HCT116 (cell line): ENCODE measurements around the gene RNF208. TPM values are rescaled to one million over a fixed set of nuclear protein-coding genes. Genes with fewer than 3 reads are reported as not detected.

Source experiments
- ATAC-seq: fragments of 200-7000 bp; cut with Tn5 transposase; 2 replicates; pipeline ENCODE4 v1.9.1; 2020; ENCODE audit warnings: mild to moderate bottlenecking, moderate library complexity
- BruUV-seq: library from RNA; stranded (reverse); fragments of 400-500 nt; replicated peaks from 2 replicates; lab custom pipeline; 2021; lab: Mats Ljungman, UMichigan
- CTCF ChIA-PET: fragments of 300-600 bp; sonication (Branson Sonifier 250); formaldehyde crosslinking; loops from one replicate; lab custom pipeline; 2021; ENCODE audit warnings: antibody characterized with exemption; lab: Charles Lee
- POLR2A ChIA-PET: fragments of 300-600, 350-600 bp; sonication (Branson Sonifier 250); formaldehyde crosslinking; loops from one replicate; lab custom pipeline; 2021; ENCODE audit warnings: antibody characterized with exemption; lab: Charles Lee
- RAD21 ChIA-PET, 2 experiments: fragments of 300-600 bp; sonication (Branson Sonifier 250); formaldehyde crosslinking; loops; one replicate each; lab custom pipeline; 2023; ENCODE audit warnings: low total read pairs in 2 of 2; ENCODE audit not compliant: uncharacterized antibody in 2 of 2, unreplicated experiment in 2 of 2, low non-redundant PET in 1 of 2; lab: Charles Lee
- DNase-seq: peaks from one replicate; pipeline ENCODE4 v3.0.0-alpha.2; 2010; ENCODE audit warnings: low read depth, low spot score
- H2AFZ ChIP-seq: fragments of 200-600 bp; shearing (Covaris generic), sonication (generic); 2 replicates; pipeline ENCODE4 v1.6.1; 2017; ENCODE audit warnings: low read depth, mixed run types, mixed read lengths, antibody characterized with exemption, low read length; ENCODE audit not compliant: poor library complexity, severe bottlenecking
- H3K27ac ChIP-seq: 2 replicates; pipeline ENCODE4 v1.5.1; 2012; ENCODE audit warnings: low read depth, low read length
- H3K27me3 ChIP-seq: fragments of 200-600 bp; sonication (generic); 2 replicates; pipeline ENCODE4 v1.6.1; 2016; ENCODE audit warnings: mixed run types, low read length, mixed read lengths; ENCODE audit not compliant: insufficient read depth
- H3K36me3 ChIP-seq, 2 experiments: fragments of 200-500 bp in 1 of 2; fragments of 200-600 bp in 1 of 2; sonication (Bioruptor generic) in 1 of 2; sonication (generic) in 1 of 2; 2 replicates each; pipeline versions ENCODE4 v1.5.1 to v1.6.1; 2014 to 2016; ENCODE audit warnings: low read length in 2 of 2, inconsistent platforms in 1 of 2, mixed read lengths in 1 of 2, mixed run types in 1 of 2; ENCODE audit not compliant: insufficient read depth in 2 of 2, control insufficient read depth in 1 of 2
- H3K4me1 ChIP-seq, 2 experiments: fragments of 200-600 bp in 1 of 2; sonication (generic) in 1 of 2; 2 replicates each; pipeline versions ENCODE4 v1.5.1 to v1.6.1; 2012 to 2017; ENCODE audit warnings: low read length in 2 of 2, inconsistent platforms in 1 of 2, mild to moderate bottlenecking in 1 of 2, mixed read lengths in 1 of 2, mixed run types in 1 of 2, moderate library complexity in 1 of 2; ENCODE audit not compliant: insufficient read depth in 2 of 2, control insufficient read depth in 1 of 2
- H3K4me2 ChIP-seq: fragments of 200-600 bp; sonication (generic); 2 replicates; pipeline ENCODE4 v1.6.1; 2017; ENCODE audit warnings: mixed run types, low read length, mixed read lengths
- H3K4me3 ChIP-seq, 2 experiments: fragments of 200-600 bp in 1 of 2; sonication (generic) in 1 of 2; replicated peaks in 1 of 2; 2 replicates each; pipeline ENCODE4 v1.5.1; 2011 to 2016; ENCODE audit warnings: low read length in 2 of 2, control low read depth in 1 of 2, low read depth in 1 of 2, mild to moderate bottlenecking in 1 of 2, mixed read lengths in 1 of 2, mixed run types in 1 of 2
- H3K79me2 ChIP-seq: fragments of 200-600 bp; sonication (generic); 2 replicates; pipeline ENCODE4 v1.6.1; 2017; ENCODE audit warnings: mild to moderate bottlenecking, mixed run types, low read length, moderate library complexity, mixed read lengths; ENCODE audit not compliant: insufficient read depth
- H3K9ac ChIP-seq: fragments of 200-600 bp; sonication (generic); 2 replicates; pipeline ENCODE4 v1.6.1; 2016; ENCODE audit warnings: low read length, mixed read lengths
- H3K9me2 ChIP-seq: fragments of 200-600 bp; sonication (generic), shearing (Covaris generic); 2 replicates; pipeline ENCODE4 v1.6.1; 2017; ENCODE audit warnings: mixed run types, mild to moderate bottlenecking, moderate library complexity; ENCODE audit not compliant: insufficient read depth
- H3K9me3 ChIP-seq, 2 experiments: fragments of 200-500 bp in 1 of 2; fragments of 200-600 bp in 1 of 2; sonication (Bioruptor generic) in 1 of 2; sonication (generic) in 1 of 2; 2 replicates each; pipeline ENCODE4 v1.6.1; 2014 to 2017; ENCODE audit warnings: low read length in 2 of 2, mixed read lengths in 2 of 2, inconsistent platforms in 1 of 2, low read depth in 1 of 2, mild to moderate bottlenecking in 1 of 2, mixed run types in 1 of 2, moderate library complexity in 1 of 2; ENCODE audit not compliant: control insufficient read depth in 1 of 2, insufficient read depth in 1 of 2
- H4K20me1 ChIP-seq: fragments of 200-600 bp; sonication (generic), shearing (Covaris generic); 2 replicates; pipeline ENCODE4 v1.6.1; 2017; ENCODE audit warnings: mixed run types, mild to moderate bottlenecking, moderate library complexity; ENCODE audit not compliant: insufficient read depth
- EZH2phosphoT487 ChIP-seq: fragments of 200-600 bp; IDR thresholded peaks from 2 replicates; pipeline ENCODE4 v1.6.1; 2018; ENCODE audit warnings: antibody characterized with exemption, borderline replicate concordance
- FOSL1 ChIP-seq: IDR thresholded peaks from 2 replicates; pipeline ENCODE4 v1.6.1; 2012; ENCODE audit warnings: low read depth
- POLR2AphosphoS5 ChIP-seq: IDR thresholded peaks from 2 replicates; pipeline ENCODE4 v1.6.1; 2011; ENCODE audit warnings: mild to moderate bottlenecking, low read depth, low read length, moderate library complexity
- intact Hi-C: fragments of 100-400 bp; cut with micrococcal nuclease; formaldehyde crosslinking; loops from 2 replicates; pipeline ENCODE4 v1.10.0; 2022
- total RNA-seq: library from RNA; stranded (reverse); gene quantifications from one replicate; pipeline ENCODE4 v1.2.1, GENCODE V29; 2021; ENCODE audit not compliant: unreplicated experiment
- TF ChIP-seq, protein P1 (sequence below): IDR thresholded peaks from 2 replicates; pipeline ENCODE4 v1.6.1; 2011; ENCODE audit warnings: mild to moderate bottlenecking, low read length, moderate library complexity; ENCODE audit not compliant: insufficient replicate concordance; ENCODE audit errors: extremely low read depth
- TF ChIP-seq, protein P2 (sequence below), 3 experiments: fragments of 200-600 bp in 1 of 3; sonication (generic) in 1 of 3; IDR thresholded peaks in 2 of 3; conservative IDR thresholded peaks in 1 of 3; 2 replicates each; pipeline ENCODE4 v1.5.1; 2012 to 2017; ENCODE audit warnings: low read depth in 2 of 3, low read length in 2 of 3, antibody characterized with exemption in 1 of 3, borderline replicate concordance in 1 of 3, control low read depth in 1 of 3, mild to moderate bottlenecking in 1 of 3, mixed read lengths in 1 of 3, mixed run types in 1 of 3, moderate library complexity in 1 of 3; ENCODE audit not compliant: insufficient read depth in 1 of 3

Gene RNF208
- total RNA-seq, 1 experiment from 2014 or later: 26.1 TPM

DNA sequence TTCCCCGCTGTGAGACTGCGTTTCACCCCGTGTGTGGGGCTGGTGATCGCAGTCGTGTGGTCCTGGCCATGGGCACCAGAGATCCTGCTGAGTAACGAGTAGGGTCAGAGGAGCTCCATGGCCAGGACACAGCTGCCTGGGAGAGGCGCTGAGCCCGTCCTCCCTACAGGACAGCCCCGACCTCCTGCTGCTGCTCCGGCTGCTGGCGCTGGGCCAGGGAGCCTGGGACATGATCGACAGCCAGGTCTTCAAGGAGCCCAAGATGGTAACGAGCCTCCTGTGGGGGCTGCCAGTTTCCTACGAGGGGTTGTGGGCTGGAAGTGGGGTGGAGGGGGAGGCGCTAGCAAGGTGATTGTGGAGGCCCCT is 44.1 kb upstream of the RNF208 start:
- CTCF ChIA-PET: no interaction called here
- H3K79me2 ChIP-seq: peaks cover 6% of the 10 kb centered on the region; the same call in 1 of the 2 replicates

DNA sequence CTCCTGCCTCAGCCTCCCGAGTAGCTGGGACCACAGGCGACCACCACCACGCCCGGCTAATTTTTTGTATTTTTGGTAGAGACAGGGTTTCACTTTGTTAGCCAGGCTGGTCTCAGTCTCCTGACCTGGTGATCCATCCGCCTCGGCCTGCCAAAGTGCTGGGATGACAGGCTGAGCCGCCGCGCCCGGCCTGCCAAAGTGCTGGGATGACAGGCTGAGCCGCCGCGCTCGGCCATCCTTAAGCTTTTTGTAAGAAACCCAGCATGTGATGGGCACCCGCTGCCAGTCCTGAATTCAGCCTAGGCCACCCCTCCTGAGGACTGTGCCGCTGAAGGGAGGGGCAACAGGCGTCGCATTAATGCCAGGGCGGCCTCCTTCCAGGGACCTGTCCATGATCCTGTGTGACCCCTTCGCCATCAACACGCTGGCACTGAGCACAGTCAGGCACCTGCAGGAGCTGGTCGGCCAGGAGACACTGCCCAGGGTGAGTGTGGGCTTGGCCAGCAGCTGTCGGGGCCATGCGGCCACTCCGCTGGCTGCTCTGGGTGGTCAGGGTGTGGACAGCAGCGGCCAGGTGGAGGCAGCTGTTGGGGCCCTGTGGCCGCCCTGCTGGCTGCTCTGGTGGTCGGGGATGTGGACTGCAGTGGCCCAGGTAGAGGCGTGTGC is 43.6 kb upstream of the RNF208 start:
- ChIA-PET CTCF (no interaction called here), POLR2A (interaction anchor here (1.3 kb wide), 1 partner anchor 11 kb away, joined by 4 read pairs; the partner anchor contains the start of gene TOR4A)
- H3K9ac ChIP-seq: no peak overlapping the region

More for the DNA sequence above, 44.1 kb upstream of the RNF208 start:
- H3K9me2 ChIP-seq: no peaks in the 10 kb centered on the region
- ChIA-PET POLR2A (no interaction called here), RAD21 (no interaction called here)
- H2AFZ ChIP-seq: no peak overlapping the region
- no TSS peak for BruUV-seq
- H4K20me1 ChIP-seq: no peaks in the 10 kb centered on the region
- H3K9me3 ChIP-seq: no peaks in the 10 kb centered on the region
- peaks cover 12 to 29% of the 10 kb centered on the region in 2 experiments; a peak in 3 of 4 replicates for H3K36me3 ChIP-seq
- DNase-seq: no peak
- no peak overlapping the region for H3K9ac ChIP-seq
- H3K4me1 ChIP-seq: no peaks in the 10 kb centered on the region
- H3K4me2 ChIP-seq: no peak overlapping the region
- intact Hi-C loops: no loop called here
- H3K4me3 ChIP-seq: no peak overlapping the region
- no peak overlapping the region for H3K27ac ChIP-seq
- no peak for ATAC-seq
- TF ChIP-seq, protein P1, sequence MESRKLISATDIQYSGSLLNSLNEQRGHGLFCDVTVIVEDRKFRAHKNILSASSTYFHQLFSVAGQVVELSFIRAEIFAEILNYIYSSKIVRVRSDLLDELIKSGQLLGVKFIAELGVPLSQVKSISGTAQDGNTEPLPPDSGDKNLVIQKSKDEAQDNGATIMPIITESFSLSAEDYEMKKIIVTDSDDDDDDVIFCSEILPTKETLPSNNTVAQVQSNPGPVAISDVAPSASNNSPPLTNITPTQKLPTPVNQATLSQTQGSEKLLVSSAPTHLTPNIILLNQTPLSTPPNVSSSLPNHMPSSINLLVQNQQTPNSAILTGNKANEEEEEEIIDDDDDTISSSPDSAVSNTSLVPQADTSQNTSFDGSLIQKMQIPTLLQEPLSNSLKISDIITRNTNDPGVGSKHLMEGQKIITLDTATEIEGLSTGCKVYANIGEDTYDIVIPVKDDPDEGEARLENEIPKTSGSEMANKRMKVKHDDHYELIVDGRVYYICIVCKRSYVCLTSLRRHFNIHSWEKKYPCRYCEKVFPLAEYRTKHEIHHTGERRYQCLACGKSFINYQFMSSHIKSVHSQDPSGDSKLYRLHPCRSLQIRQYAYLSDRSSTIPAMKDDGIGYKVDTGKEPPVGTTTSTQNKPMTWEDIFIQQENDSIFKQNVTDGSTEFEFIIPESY: no peak
- no peak for TF ChIP-seq EZH2phosphoT487
- no peak for TF ChIP-seq FOSL1
- TF ChIP-seq POLR2AphosphoS5: no peak
- no peaks in the 10 kb centered on the region for H3K27me3 ChIP-seq

More for the DNA sequence above, 43.6 kb upstream of the RNF208 start:
- H3K4me1 ChIP-seq: no peaks in the 10 kb centered on the region
- DNase-seq (no peak), ATAC-seq (no peak)
- no peak overlapping the region for H3K4me3 ChIP-seq
- intact Hi-C loops: no loop called here
- H2AFZ ChIP-seq: no peak overlapping the region
- BruUV-seq: no TSS peak
- RAD21 ChIA-PET: no interaction called here
- H3K36me3 ChIP-seq: peaks cover 12 to 29% of the 10 kb centered on the region in 2 experiments; a peak in 3 of 4 replicates
- no peaks in the 10 kb centered on the region for H3K9me2 ChIP-seq
- peaks cover 6% of the 10 kb centered on the region; the same call in 1 of the 2 replicates for H3K79me2 ChIP-seq
- TF ChIP-seq, protein P2, sequence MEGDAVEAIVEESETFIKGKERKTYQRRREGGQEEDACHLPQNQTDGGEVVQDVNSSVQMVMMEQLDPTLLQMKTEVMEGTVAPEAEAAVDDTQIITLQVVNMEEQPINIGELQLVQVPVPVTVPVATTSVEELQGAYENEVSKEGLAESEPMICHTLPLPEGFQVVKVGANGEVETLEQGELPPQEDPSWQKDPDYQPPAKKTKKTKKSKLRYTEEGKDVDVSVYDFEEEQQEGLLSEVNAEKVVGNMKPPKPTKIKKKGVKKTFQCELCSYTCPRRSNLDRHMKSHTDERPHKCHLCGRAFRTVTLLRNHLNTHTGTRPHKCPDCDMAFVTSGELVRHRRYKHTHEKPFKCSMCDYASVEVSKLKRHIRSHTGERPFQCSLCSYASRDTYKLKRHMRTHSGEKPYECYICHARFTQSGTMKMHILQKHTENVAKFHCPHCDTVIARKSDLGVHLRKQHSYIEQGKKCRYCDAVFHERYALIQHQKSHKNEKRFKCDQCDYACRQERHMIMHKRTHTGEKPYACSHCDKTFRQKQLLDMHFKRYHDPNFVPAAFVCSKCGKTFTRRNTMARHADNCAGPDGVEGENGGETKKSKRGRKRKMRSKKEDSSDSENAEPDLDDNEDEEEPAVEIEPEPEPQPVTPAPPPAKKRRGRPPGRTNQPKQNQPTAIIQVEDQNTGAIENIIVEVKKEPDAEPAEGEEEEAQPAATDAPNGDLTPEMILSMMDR (IDR thresholded peaks at IDR 0.05 in 2 of 3, conservative IDR thresholded peaks at IDR 0.05 in 1 of 3; ENCODE audit: borderline replicate concordance in 1 of 3, insufficient read depth in 1 of 3, low read depth in 2 of 3, low read length in 2 of 3): no peak
- no peak for TF ChIP-seq POLR2AphosphoS5
- TF ChIP-seq, all 23 proteins: peak for 0
- no peak overlapping the region for H3K4me2 ChIP-seq
- no peaks in the 10 kb centered on the region for H4K20me1 ChIP-seq
- no peaks in the 10 kb centered on the region for H3K9me3 ChIP-seq
- H3K27me3 ChIP-seq: no peaks in the 10 kb centered on the region
- no peak overlapping the region for H3K27ac ChIP-seq
